ENCODE results near the gene HIC2.
"Not testable (repeated sequence)": the region's sequence is repeated elsewhere in the genome, so short reads cannot be mapped to it uniquely, and the experiment has no call there.

HIC2 gene

GRCh38 chr22:21434378-21435233, 17.4 kb downstream of the HIC2 start:
- DNase-seq = not testable (repeated sequence)

GRCh38 chr22:21435998-21436810, 19.0 kb downstream of the HIC2 start:
- DNase-seq = not testable (repeated sequence)

GRCh38 chr22:21438013-21438412, 20.8 kb downstream of the HIC2 start:
- not testable (repeated sequence) for DNase-seq

GRCh38 chr22:21440018-21440636, 23.0 kb downstream of the HIC2 start:
- not testable (repeated sequence) for DNase-seq

- not testable (repeated sequence) for DNase-seq
Observed at GRCh38 chr22:21440676-21441075, 23.5 kb downstream of the HIC2 start.

GRCh38 chr22:21441170-21441569, 24.0 kb downstream of the HIC2 start:
- not testable (repeated sequence) for DNase-seq

GRCh38 chr22:21442123-21442522, 25.0 kb downstream of the HIC2 start:
- not testable (repeated sequence) for DNase-seq

- DNase-seq = not testable (repeated sequence)
Observed at GRCh38 chr22:21442646-21443045, 25.5 kb downstream of the HIC2 start.

- no peak for DNase-seq
Observed at GRCh38 chr22:21443057-21443734, 26.0 kb downstream of the HIC2 start.

- no peak for DNase-seq
Observed at GRCh38 chr22:21443735-21444421, 26.7 kb downstream of the HIC2 start.

GRCh38 chr22:21444701-21445436, 27.7 kb downstream of the HIC2 start:
- no peak for DNase-seq

GRCh38 chr22:21445437-21446127, 28.4 kb downstream of the HIC2 start:
- no peak for DNase-seq

- no peak for DNase-seq
Observed at GRCh38 chr22:21446128-21446826, 29.1 kb downstream of the HIC2 start.

- DNase-seq = no peak
Observed at GRCh38 chr22:21446827-21447690, 29.9 kb downstream of the HIC2 start.

- no peak for DNase-seq
Observed at GRCh38 chr22:21447694-21448402, 30.7 kb downstream of the HIC2 start.

- no peak for DNase-seq
Observed at GRCh38 chr22:21448627-21449416, 31.7 kb downstream of the HIC2 start.

GRCh38 chr22:21449531-21450319, 32.6 kb downstream of the HIC2 start:
- DNase-seq = no peak

Data from effector CD8-positive, alpha-beta T cell (primary cell).